K562 (cell line): ENCODE data around the gene JPT2. TPM values are rescaled to one million over a fixed set of nuclear protein-coding genes. Genes with fewer than 3 reads are reported as not detected.

Experiments used
- ARID2 ChIP-seq: fragments of 450-650 bp; IDR thresholded peaks from 2 replicates; pipeline ENCODE4 v1.6.1; 2017; ENCODE audit warnings: antibody characterized with exemption, mild to moderate bottlenecking
- CBFA2T3 ChIP-seq: fragments of 450-650 bp; IDR thresholded peaks from 2 replicates; pipeline ENCODE4 v1.6.1; 2017
- FOXP1 ChIP-seq: sonication (generic); formaldehyde crosslinking; IDR thresholded peaks from 2 replicates; pipeline ENCODE4 v1.8.0; 2022; ENCODE audit warnings: mild to moderate bottlenecking, missing genetic modification reagents
- ILF3 ChIP-seq: fragments of 450-650 bp; IDR thresholded peaks from 2 replicates; pipeline ENCODE4 v1.6.1; 2018; ENCODE audit warnings: antibody characterized with exemption, mild to moderate bottlenecking, moderate library complexity, borderline replicate concordance
- MEF2A ChIP-seq: IDR thresholded peaks from 2 replicates; pipeline ENCODE4 v1.6.1; 2011; ENCODE audit warnings: low read depth, mild to moderate bottlenecking, low read length, moderate library complexity; ENCODE audit not compliant: control insufficient read depth
- PHF21A ChIP-seq: fragments of 450-650 bp; IDR thresholded peaks from 2 replicates; pipeline ENCODE4 v1.6.1; 2017; ENCODE audit warnings: low read depth, borderline replicate concordance
- PHF8 ChIP-seq: fragments of 200-600 bp; sonication (generic); IDR thresholded peaks from 2 replicates; pipeline ENCODE4 v1.6.1; 2012; ENCODE audit warnings: mixed run types, mild to moderate bottlenecking, inconsistent platforms, low read length, moderate library complexity, borderline replicate concordance
- RCOR1 ChIP-seq, 2 experiments: IDR thresholded peaks; 2 replicates each; pipeline ENCODE4 v1.6.1; 2012; ENCODE audit warnings: low read depth in 2 of 2, low read length in 2 of 2, borderline replicate concordance in 1 of 2, improper control_type of control experiment in 1 of 2
- SOX6 ChIP-seq: fragments of 450-650 bp; IDR thresholded peaks from 2 replicates; pipeline ENCODE4 v1.6.1; 2014; ENCODE audit warnings: mild to moderate bottlenecking
- ZBTB7A ChIP-seq: IDR thresholded peaks from 2 replicates; pipeline ENCODE4 v1.6.1; 2011; ENCODE audit warnings: low read depth, mild to moderate bottlenecking, low read length, moderate library complexity, borderline replicate concordance; ENCODE audit not compliant: control insufficient read depth
- ZFP1 ChIP-seq: fragments of 450-650 bp; formaldehyde crosslinking; IDR thresholded peaks from 2 replicates; pipeline ENCODE4 v1.4.0; 2020; ENCODE audit warnings: mild to moderate bottlenecking, mixed read lengths
- ZSCAN32 ChIP-seq: fragments of 450-650 bp; formaldehyde crosslinking; IDR thresholded peaks from 2 replicates; pipeline ENCODE4 v1.4.0; 2020; ENCODE audit warnings: mild to moderate bottlenecking, moderate library complexity
- polyA plus RNA-seq, 8 experiments: library from polyadenylated mRNA; depleted of rRNA in 4 of 8; stranded (reverse) in 5 of 8; unstranded in 3 of 8; fragments of >200 nt; fragmentation: Nextera tagmentation in 2 of 8; fragmentation: Illumina TruSeq in 1 of 8; extraction: Ambion mirVana in 2 of 8; extraction: Trizol in 1 of 8; gene quantifications; 2 replicates each; pipeline versions ENCODE4 v1.2.1 to v1.2.3, GENCODE V29; 2011 to 2014; ENCODE audit warnings: inconsistent platforms in 1 of 8, missing spikeins in 1 of 8
- total RNA-seq, 7 experiments: library from RNA; depleted of rRNA in 6 of 7; stranded (reverse); fragments of >200 nt in 6 of 7; fragmentation: Illumina TruSeq in 2 of 7; extraction: Trizol in 2 of 7; gene quantifications; 2 replicates each; pipeline versions ENCODE4 v1.2.1 to v1.2.3, GENCODE V29; 2011 to 2021; ENCODE audit warnings: low replicate concordance in 1 of 7
- TF ChIP-seq, protein P1 (sequence below): fragments of 250-450 bp; sonication (Bioruptor Pico); IDR thresholded peaks from 2 replicates; pipeline ENCODE4 v1.8.0; 2021; ENCODE audit warnings: moderate library complexity, mild to moderate bottlenecking, inconsistent platforms
- TF ChIP-seq, protein P2 (sequence below): IDR thresholded peaks from 3 replicates; pipeline ENCODE4 v1.6.1; 2011; ENCODE audit warnings: borderline replicate concordance, mild to moderate bottlenecking; ENCODE audit not compliant: insufficient read length, insufficient read depth
- TF ChIP-seq, protein P3 (sequence below): fragments of 450-650 bp; IDR thresholded peaks from 2 replicates; pipeline ENCODE4 v1.6.1; 2018; ENCODE audit warnings: mild to moderate bottlenecking, low read depth; ENCODE audit not compliant: partially characterized antibody
- TF ChIP-seq, protein P4 (sequence below): fragments of 450-650 bp; IDR thresholded peaks from 2 replicates; pipeline ENCODE4 v1.6.1; 2016; ENCODE audit warnings: low read depth, mild to moderate bottlenecking, moderate library complexity
- TF ChIP-seq, protein P5 (sequence below): fragments of 450-650 bp; formaldehyde crosslinking; IDR thresholded peaks from 2 replicates; pipeline ENCODE4 v1.4.0; 2022; ENCODE audit warnings: missing genetic modification characterization
- TF ChIP-seq, protein P6 (sequence below): fragments of 250-450 bp; sonication (Bioruptor Pico); IDR thresholded peaks from 2 replicates; pipeline ENCODE4 v1.6.1; 2021; ENCODE audit warnings: mild to moderate bottlenecking
- TF ChIP-seq, protein P7 (sequence below): fragments of 250-450 bp; sonication (Bioruptor Pico); IDR thresholded peaks from 2 replicates; pipeline ENCODE4 v1.5.0; 2021

The JPT2 gene
- total and polyA plus RNA-seq, 9 of the 15 experiments (the other 6 are each of a cell fraction or from before 2014, with no cell fraction given) = 25.5 to 133 (median 106) TPM

DNA sequence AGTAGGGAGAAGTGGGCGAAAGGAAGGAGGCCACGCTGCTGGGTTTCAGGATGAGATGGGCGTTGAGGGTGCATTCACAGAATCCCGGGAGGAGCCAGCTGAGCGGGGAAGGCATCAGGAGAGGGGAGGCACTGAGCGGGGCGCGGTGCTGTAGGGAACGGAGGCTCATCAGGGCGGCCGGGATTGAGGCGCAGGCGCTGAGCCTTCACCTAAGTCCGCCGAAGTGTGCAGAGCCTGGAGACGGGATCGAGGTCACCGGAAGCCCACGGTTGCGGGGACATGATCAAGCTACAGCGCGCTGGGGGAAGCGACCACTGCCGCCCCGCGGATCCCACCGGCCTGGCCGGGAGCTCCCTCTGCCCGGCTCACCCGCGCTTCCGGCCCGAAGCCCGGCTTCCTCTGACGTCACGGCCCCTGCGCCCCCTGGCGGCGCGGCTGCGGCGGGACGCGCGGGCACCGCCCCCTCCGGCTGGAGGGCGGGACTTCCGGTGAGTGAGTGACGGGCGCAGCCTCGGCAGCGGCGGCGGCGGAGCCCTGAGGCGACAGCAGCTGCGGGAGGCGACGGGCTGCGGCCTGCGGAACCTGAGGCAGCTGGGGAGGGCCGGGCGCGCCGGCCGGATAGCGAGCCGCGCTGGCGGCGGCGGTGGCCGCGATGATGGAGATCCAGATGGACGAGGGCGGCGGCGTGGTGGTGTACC lies 27.8 kb downstream of the JPT2 start, which contains the start of gene MAPK8IP3 (continued):
- TF ChIP-seq, protein P1, sequence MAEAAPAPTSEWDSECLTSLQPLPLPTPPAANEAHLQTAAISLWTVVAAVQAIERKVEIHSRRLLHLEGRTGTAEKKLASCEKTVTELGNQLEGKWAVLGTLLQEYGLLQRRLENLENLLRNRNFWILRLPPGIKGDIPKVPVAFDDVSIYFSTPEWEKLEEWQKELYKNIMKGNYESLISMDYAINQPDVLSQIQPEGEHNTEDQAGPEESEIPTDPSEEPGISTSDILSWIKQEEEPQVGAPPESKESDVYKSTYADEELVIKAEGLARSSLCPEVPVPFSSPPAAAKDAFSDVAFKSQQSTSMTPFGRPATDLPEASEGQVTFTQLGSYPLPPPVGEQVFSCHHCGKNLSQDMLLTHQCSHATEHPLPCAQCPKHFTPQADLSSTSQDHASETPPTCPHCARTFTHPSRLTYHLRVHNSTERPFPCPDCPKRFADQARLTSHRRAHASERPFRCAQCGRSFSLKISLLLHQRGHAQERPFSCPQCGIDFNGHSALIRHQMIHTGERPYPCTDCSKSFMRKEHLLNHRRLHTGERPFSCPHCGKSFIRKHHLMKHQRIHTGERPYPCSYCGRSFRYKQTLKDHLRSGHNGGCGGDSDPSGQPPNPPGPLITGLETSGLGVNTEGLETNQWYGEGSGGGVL = no peak
- TF ChIP-seq CBFA2T3 (no peak), PHF8 (peak; percentile 98), RCOR1 (IDR thresholded peaks at IDR 0.05; ENCODE audit: borderline replicate concordance in 1 of 2, low read depth in 2 of 2, low read length in 2 of 2) (no peak), FOXP1 (CRISPR knock-in tag) (peak; percentile 95), ZBTB7A (peak; percentile 95), SOX6 (peak; percentile 65), ZFP1 (CRISPR knock-in tag) (no peak), ILF3 (no peak; the same call in 1 of the 2 replicates), PHF21A (no peak), MEF2A (no peak), ZSCAN32 (CRISPR knock-in tag) (0 out of 2 replicates have a peak, but pooled peaks have one; percentile 21), ARID2 (no peak)
- TF ChIP-seq, protein P2, sequence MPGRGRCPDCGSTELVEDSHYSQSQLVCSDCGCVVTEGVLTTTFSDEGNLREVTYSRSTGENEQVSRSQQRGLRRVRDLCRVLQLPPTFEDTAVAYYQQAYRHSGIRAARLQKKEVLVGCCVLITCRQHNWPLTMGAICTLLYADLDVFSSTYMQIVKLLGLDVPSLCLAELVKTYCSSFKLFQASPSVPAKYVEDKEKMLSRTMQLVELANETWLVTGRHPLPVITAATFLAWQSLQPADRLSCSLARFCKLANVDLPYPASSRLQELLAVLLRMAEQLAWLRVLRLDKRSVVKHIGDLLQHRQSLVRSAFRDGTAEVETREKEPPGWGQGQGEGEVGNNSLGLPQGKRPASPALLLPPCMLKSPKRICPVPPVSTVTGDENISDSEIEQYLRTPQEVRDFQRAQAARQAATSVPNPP = no peak
- TF ChIP-seq, protein P3, sequence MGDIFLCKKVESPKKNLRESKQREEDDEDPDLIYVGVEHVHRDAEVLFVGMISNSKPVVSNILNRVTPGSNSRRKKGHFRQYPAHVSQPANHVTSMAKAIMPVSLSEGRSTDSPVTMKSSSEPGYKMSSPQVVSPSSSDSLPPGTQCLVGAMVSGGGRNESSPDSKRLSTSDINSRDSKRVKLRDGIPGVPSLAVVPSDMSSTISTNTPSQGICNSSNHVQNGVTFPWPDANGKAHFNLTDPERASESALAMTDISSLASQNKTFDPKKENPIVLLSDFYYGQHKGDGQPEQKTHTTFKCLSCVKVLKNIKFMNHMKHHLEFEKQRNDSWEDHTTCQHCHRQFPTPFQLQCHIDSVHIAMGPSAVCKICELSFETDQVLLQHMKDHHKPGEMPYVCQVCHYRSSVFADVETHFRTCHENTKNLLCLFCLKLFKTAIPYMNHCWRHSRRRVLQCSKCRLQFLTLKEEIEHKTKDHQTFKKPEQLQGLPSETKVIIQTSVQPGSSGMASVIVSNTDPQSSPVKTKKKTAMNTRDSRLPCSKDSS = no peak
- TF ChIP-seq, protein P4, sequence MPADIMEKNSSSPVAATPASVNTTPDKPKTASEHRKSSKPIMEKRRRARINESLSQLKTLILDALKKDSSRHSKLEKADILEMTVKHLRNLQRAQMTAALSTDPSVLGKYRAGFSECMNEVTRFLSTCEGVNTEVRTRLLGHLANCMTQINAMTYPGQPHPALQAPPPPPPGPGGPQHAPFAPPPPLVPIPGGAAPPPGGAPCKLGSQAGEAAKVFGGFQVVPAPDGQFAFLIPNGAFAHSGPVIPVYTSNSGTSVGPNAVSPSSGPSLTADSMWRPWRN = no peak
- TF ChIP-seq, protein P5, sequence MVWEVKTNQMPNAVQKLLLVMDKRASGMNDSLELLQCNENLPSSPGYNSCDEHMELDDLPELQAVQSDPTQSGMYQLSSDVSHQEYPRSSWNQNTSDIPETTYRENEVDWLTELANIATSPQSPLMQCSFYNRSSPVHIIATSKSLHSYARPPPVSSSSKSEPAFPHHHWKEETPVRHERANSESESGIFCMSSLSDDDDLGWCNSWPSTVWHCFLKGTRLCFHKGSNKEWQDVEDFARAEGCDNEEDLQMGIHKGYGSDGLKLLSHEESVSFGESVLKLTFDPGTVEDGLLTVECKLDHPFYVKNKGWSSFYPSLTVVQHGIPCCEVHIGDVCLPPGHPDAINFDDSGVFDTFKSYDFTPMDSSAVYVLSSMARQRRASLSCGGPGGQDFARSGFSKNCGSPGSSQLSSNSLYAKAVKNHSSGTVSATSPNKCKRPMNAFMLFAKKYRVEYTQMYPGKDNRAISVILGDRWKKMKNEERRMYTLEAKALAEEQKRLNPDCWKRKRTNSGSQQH (CRISPR knock-in tag) = 0 out of 2 replicates have a peak, but pooled peaks have one; percentile 35
- TF ChIP-seq, protein P6, sequence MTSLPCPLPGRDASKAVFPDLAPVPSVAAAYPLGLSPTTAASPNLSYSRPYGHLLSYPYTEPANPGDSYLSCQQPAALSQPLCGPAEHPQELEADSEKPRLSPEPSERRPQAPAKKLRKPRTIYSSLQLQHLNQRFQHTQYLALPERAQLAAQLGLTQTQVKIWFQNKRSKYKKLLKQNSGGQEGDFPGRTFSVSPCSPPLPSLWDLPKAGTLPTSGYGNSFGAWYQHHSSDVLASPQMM (CRISPR knock-in tag) = no peak
- TF ChIP-seq, protein P7, sequence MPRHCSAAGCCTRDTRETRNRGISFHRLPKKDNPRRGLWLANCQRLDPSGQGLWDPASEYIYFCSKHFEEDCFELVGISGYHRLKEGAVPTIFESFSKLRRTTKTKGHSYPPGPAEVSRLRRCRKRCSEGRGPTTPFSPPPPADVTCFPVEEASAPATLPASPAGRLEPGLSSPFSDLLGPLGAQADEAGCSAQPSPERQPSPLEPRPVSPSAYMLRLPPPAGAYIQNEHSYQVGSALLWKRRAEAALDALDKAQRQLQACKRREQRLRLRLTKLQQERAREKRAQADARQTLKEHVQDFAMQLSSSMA (CRISPR knock-in tag) = peak; percentile 49; the same call in 1 of the 2 replicates
